GOT3 (cell line): ENCODE measurements around the gene PLXNA1.

ENCODE experiments used
- DNase-seq: peaks from one replicate; lab custom pipeline; 2025; ENCODE audit warnings: mixed read lengths; lab: John Stamatoyannopoulos, UW

The PLXNA1 gene

GRCh38 chr3:126987596-126987995 lies 4.7 kb downstream of the PLXNA1 start:
- no peak for DNase-seq

- no peak for DNase-seq
These were observed 5.6 kb downstream of the PLXNA1 start for GRCh38 chr3:126988451-126989021.

- DNase-seq: no peak
These were observed 6.6 kb downstream of the PLXNA1 start for GRCh38 chr3:126989316-126990023.

- no peak for DNase-seq
These were observed 7.2 kb downstream of the PLXNA1 start for GRCh38 chr3:126990024-126990700.

GRCh38 chr3:126990890-126991289 lies 8.0 kb downstream of the PLXNA1 start:
- DNase-seq: no peak

GRCh38 chr3:126991366-126992200 lies 8.7 kb downstream of the PLXNA1 start:
- no peak for DNase-seq

GRCh38 chr3:126992216-126992615 lies 9.3 kb downstream of the PLXNA1 start:
- no peak for DNase-seq

- no peak for DNase-seq
These were observed 9.9 kb downstream of the PLXNA1 start for GRCh38 chr3:126992776-126993175.

GRCh38 chr3:126993436-126993835 lies 10.5 kb downstream of the PLXNA1 start:
- DNase-seq: no peak

GRCh38 chr3:126994661-126995245 lies 11.8 kb downstream of the PLXNA1 start:
- DNase-seq: no peak

GRCh38 chr3:126995254-126995780 lies 12.4 kb downstream of the PLXNA1 start:
- DNase-seq: no peak

- DNase-seq: no peak
These were observed 13.1 kb downstream of the PLXNA1 start for GRCh38 chr3:126995926-126996512.

GRCh38 chr3:126996905-126997304 lies 14.0 kb downstream of the PLXNA1 start:
- no peak for DNase-seq

GRCh38 chr3:126997455-126998038 lies 14.6 kb downstream of the PLXNA1 start:
- no peak for DNase-seq

- no peak for DNase-seq
These were observed 15.4 kb downstream of the PLXNA1 start for GRCh38 chr3:126998320-126998719.

GRCh38 chr3:126998728-126999127 lies 15.8 kb downstream of the PLXNA1 start:
- no peak for DNase-seq

GRCh38 chr3:126999383-126999782 lies 16.5 kb downstream of the PLXNA1 start:
- no peak for DNase-seq

- DNase-seq: no peak
These were observed 17.2 kb downstream of the PLXNA1 start for GRCh38 chr3:127000119-127000518.

- no peak for DNase-seq
These were observed 17.8 kb downstream of the PLXNA1 start for GRCh38 chr3:127000761-127001160.

- DNase-seq: no peak
These were observed 18.7 kb downstream of the PLXNA1 start for GRCh38 chr3:127001486-127002194.
